Measurements from ENCODE around the gene CRABP2.
A peak's percentile ranks its signal among the peaks of the same experiment; 100 is the strongest.

Gene CRABP2

GRCh38 chr1:156741481-156741983, 36.1 kb upstream of the CRABP2 start:
- no peak for DNase-seq (ENCODE audit: low read depth)

- peak; percentile 99 for DNase-seq (ENCODE audit: low read depth)
Measured at GRCh38 chr1:156740741-156741480, 35.5 kb upstream of the CRABP2 start, which contains the start of gene MRPL24. Gene MRPL24, minus strand, starts transcription at chr1:156741088. Its CDS starts 2,384 bp downstream, at chr1:156738704.

- no peak for DNase-seq (ENCODE audit: low read depth)
Measured at GRCh38 chr1:156740237-156740740, 34.9 kb upstream of the CRABP2 start.

GRCh38 chr1:156738916-156739315, 33.5 kb upstream of the CRABP2 start:
- DNase-seq (ENCODE audit: low read depth) = no peak

GRCh38 chr1:156738407-156738806, 33.0 kb upstream of the CRABP2 start:
- no peak for DNase-seq (ENCODE audit: low read depth)

- DNase-seq (ENCODE audit: low read depth) = no peak
Measured at GRCh38 chr1:156733989-156734584, 28.7 kb upstream of the CRABP2 start.

- peak; percentile 85 for DNase-seq (ENCODE audit: low read depth)
Measured at GRCh38 chr1:156728599-156729462, 23.4 kb upstream of the CRABP2 start, which contains the start of gene ISG20L2. Gene ISG20L2, minus strand, starts transcription at chr1:156728766. Its CDS starts 1,114 bp downstream, at chr1:156727652.

- DNase-seq (ENCODE audit: low read depth) = no peak
Measured at GRCh38 chr1:156727926-156728598, 22.7 kb upstream of the CRABP2 start, which contains the start of gene METTL25B. Gene METTL25B, plus strand, starts transcription at chr1:156728469. Its CDS starts 636 bp downstream, at chr1:156729105.

GRCh38 chr1:156727492-156727891, 22.1 kb upstream of the CRABP2 start:
- DNase-seq (ENCODE audit: low read depth) = no peak

- DNase-seq (ENCODE audit: low read depth) = no peak
Measured at GRCh38 chr1:156726549-156727226, 21.3 kb upstream of the CRABP2 start.

- DNase-seq (ENCODE audit: low read depth) = no peak
Measured at GRCh38 chr1:156725683-156726280, 20.4 kb upstream of the CRABP2 start.

- no peak for DNase-seq (ENCODE audit: low read depth)
Measured at GRCh38 chr1:156721535-156721934, 16.2 kb upstream of the CRABP2 start.

GRCh38 chr1:156721131-156721530, 15.7 kb upstream of the CRABP2 start:
- no peak for DNase-seq (ENCODE audit: low read depth)

- no peak for DNase-seq (ENCODE audit: low read depth)
Measured at GRCh38 chr1:156717351-156717750, 12.0 kb upstream of the CRABP2 start.

GRCh38 chr1:156714830-156715229, 9.4 kb upstream of the CRABP2 start:
- DNase-seq (ENCODE audit: low read depth) = no peak

- no peak for DNase-seq (ENCODE audit: low read depth)
Measured at GRCh38 chr1:156712626-156713025, 7.2 kb upstream of the CRABP2 start.

GRCh38 chr1:156711011-156711817, 5.8 kb upstream of the CRABP2 start:
- no peak for DNase-seq (ENCODE audit: low read depth)

GRCh38 chr1:156709757-156710489, 4.5 kb upstream of the CRABP2 start:
- DNase-seq (ENCODE audit: low read depth) = peak; percentile 55

GRCh38 chr1:156709031-156709430, 3.6 kb upstream of the CRABP2 start:
- no peak for DNase-seq (ENCODE audit: low read depth)

Data from GM04503 (cell line).